ENCODE results near the gene APBA1. TPM values are rescaled to one million over a fixed set of nuclear protein-coding genes. Genes with fewer than 3 reads are reported as not detected.

APBA1 gene
- total and polyA plus RNA-seq, 5 donors = 3.5 to 9.2 (median 6.2) TPM

GRCh38 chr9:69456201-69456600 lies 216.0 kb downstream of the APBA1 start:
- no peak overlapping the region for H3K27ac ChIP-seq (ENCODE audit: low read length)
- WGBS = 93% methylated on average over 15 of the region's 15 CpGs
- DNase-seq (no peak), ATAC-seq (no peak)
- no peak overlapping the region for H3K4me3 ChIP-seq (ENCODE audit: low read length)
- no peaks in the 10 kb centered on the region for H3K27me3 ChIP-seq (ENCODE audit: control insufficient read depth, insufficient read depth)
- intact Hi-C loops (cut with DNase I) = no loop called here
- H3K9me3 ChIP-seq (ENCODE audit: control insufficient read depth, low read length) = no peaks in the 10 kb centered on the region
- H3K4me1 ChIP-seq (ENCODE audit: control insufficient read depth, insufficient read depth, low read length) = no peaks in the 10 kb centered on the region

- 99% methylated on average over 2 of the region's 2 CpGs for WGBS
- no peaks in the 10 kb centered on the region for H3K27me3 ChIP-seq (ENCODE audit: control insufficient read depth, insufficient read depth)
- ATAC-seq = no peak
- H3K4me3 ChIP-seq (ENCODE audit: low read length) = no peak overlapping the region
- intact Hi-C loops (cut with DNase I) = no loop called here
- DNase-seq = no peak
- H3K27ac ChIP-seq (ENCODE audit: low read length) = no peak overlapping the region
- H3K9me3 ChIP-seq (ENCODE audit: control insufficient read depth, low read length) = no peaks in the 10 kb centered on the region
- H3K4me1 ChIP-seq (ENCODE audit: control insufficient read depth, insufficient read depth, low read length) = no peaks in the 10 kb centered on the region
Observed at GRCh38 chr9:69455311-69455710, 216.9 kb downstream of the APBA1 start.

- no peaks in the 10 kb centered on the region for H3K4me1 ChIP-seq (ENCODE audit: control insufficient read depth, insufficient read depth, low read length)
- ATAC-seq (no peak), DNase-seq (no peak)
- WGBS = 70% methylated on average over 2 of the region's 2 CpGs
- H3K27me3 ChIP-seq (ENCODE audit: control insufficient read depth, insufficient read depth) = no peaks in the 10 kb centered on the region
- H3K9me3 ChIP-seq (ENCODE audit: control insufficient read depth, low read length) = no peaks in the 10 kb centered on the region
- H3K4me3 ChIP-seq (ENCODE audit: low read length) = no peak overlapping the region
- no peak overlapping the region for H3K27ac ChIP-seq (ENCODE audit: low read length)
- intact Hi-C loops (cut with DNase I) = no loop called here
Observed at GRCh38 chr9:69454321-69454720, 217.8 kb downstream of the APBA1 start.

GRCh38 chr9:69453746-69454145 lies 218.4 kb downstream of the APBA1 start:
- no peaks in the 10 kb centered on the region for H3K9me3 ChIP-seq (ENCODE audit: control insufficient read depth, low read length)
- intact Hi-C loops (cut with DNase I) = no loop called here

GRCh38 chr9:69452110-69452782 lies 219.9 kb downstream of the APBA1 start:
- no peaks in the 10 kb centered on the region for H3K9me3 ChIP-seq (ENCODE audit: control insufficient read depth, low read length)
- DNase-seq = no peak
- H3K4me3 ChIP-seq (ENCODE audit: low read length) = no peak overlapping the region
- no peaks in the 10 kb centered on the region for H3K27me3 ChIP-seq (ENCODE audit: control insufficient read depth, insufficient read depth)
- H3K4me1 ChIP-seq (ENCODE audit: control insufficient read depth, insufficient read depth, low read length) = no peaks in the 10 kb centered on the region
- H3K27ac ChIP-seq (ENCODE audit: low read length) = no peak overlapping the region
- no peak for ATAC-seq
- intact Hi-C loops (cut with DNase I) = no loop called here
- 79% methylated on average over 13 of the region's 13 CpGs for WGBS

More at GRCh38 chr9:69453746-69454145, 218.4 kb downstream of the APBA1 start:
- no peak for DNase-seq
- Histone ChIP-seq H3K27me3 (ENCODE audit: control insufficient read depth, insufficient read depth) (no peaks in the 10 kb centered on the region), H3K4me3 (ENCODE audit: low read length) (no peak overlapping the region), H3K27ac (ENCODE audit: low read length) (no peak overlapping the region), H3K4me1 (ENCODE audit: control insufficient read depth, insufficient read depth, low read length) (no peaks in the 10 kb centered on the region)
- 76% methylated on average over 2 of the region's 2 CpGs for WGBS
- ATAC-seq = no peak

- intact Hi-C loops (cut with DNase I) = no loop called here
- Histone ChIP-seq H3K27me3 (ENCODE audit: control insufficient read depth, insufficient read depth) (no peaks in the 10 kb centered on the region), H3K9me3 (ENCODE audit: control insufficient read depth, low read length) (no peaks in the 10 kb centered on the region), H3K4me3 (ENCODE audit: low read length) (no peak overlapping the region), H3K27ac (ENCODE audit: low read length) (no peak overlapping the region), H3K4me1 (ENCODE audit: control insufficient read depth, insufficient read depth, low read length) (no peaks in the 10 kb centered on the region)
- 72% methylated on average over 6 of the region's 6 CpGs for WGBS
- DNase-seq (no peak), ATAC-seq (no peak)
Observed at GRCh38 chr9:69446496-69446895, 225.7 kb downstream of the APBA1 start.

- Histone ChIP-seq H3K27me3 (ENCODE audit: control insufficient read depth, insufficient read depth) (no peaks in the 10 kb centered on the region), H3K4me3 (ENCODE audit: low read length) (no peak overlapping the region), H3K27ac (ENCODE audit: low read length) (no peak overlapping the region), H3K4me1 (ENCODE audit: control insufficient read depth, insufficient read depth, low read length) (no peaks in the 10 kb centered on the region), H3K9me3 (ENCODE audit: control insufficient read depth, low read length) (no peaks in the 10 kb centered on the region)
- DNase-seq (no peak), ATAC-seq (no peak)
- intact Hi-C loops (cut with DNase I) = no loop called here
- WGBS = 92% methylated on average over 5 of the region's 5 CpGs
Observed at GRCh38 chr9:69445251-69445650, 226.9 kb downstream of the APBA1 start.

GRCh38 chr9:69444791-69445190 lies 227.4 kb downstream of the APBA1 start:
- Histone ChIP-seq H3K9me3 (ENCODE audit: control insufficient read depth, low read length) (no peaks in the 10 kb centered on the region), H3K4me3 (ENCODE audit: low read length) (no peak overlapping the region), H3K27ac (ENCODE audit: low read length) (no peak overlapping the region), H3K4me1 (ENCODE audit: control insufficient read depth, insufficient read depth, low read length) (no peaks in the 10 kb centered on the region), H3K27me3 (ENCODE audit: control insufficient read depth, insufficient read depth) (no peaks in the 10 kb centered on the region)
- ATAC-seq (no peak), DNase-seq (no peak)
- intact Hi-C loops (cut with DNase I) = no loop called here
- WGBS = 86% methylated on average over 4 of the region's 4 CpGs

- Histone ChIP-seq H3K4me3 (ENCODE audit: low read length) (no peak overlapping the region), H3K27ac (ENCODE audit: low read length) (no peak overlapping the region), H3K9me3 (ENCODE audit: control insufficient read depth, low read length) (no peaks in the 10 kb centered on the region), H3K4me1 (ENCODE audit: control insufficient read depth, insufficient read depth, low read length) (no peaks in the 10 kb centered on the region), H3K27me3 (ENCODE audit: control insufficient read depth, insufficient read depth) (no peaks in the 10 kb centered on the region)
- intact Hi-C loops (cut with DNase I) = no loop called here
- DNase-seq (no peak), ATAC-seq (no peak)
- WGBS = 81% methylated on average over 8 of the region's 8 CpGs
Observed at GRCh38 chr9:69444021-69444420, 228.2 kb downstream of the APBA1 start.

GRCh38 chr9:69443178-69443577 lies 229.0 kb downstream of the APBA1 start:
- Histone ChIP-seq H3K4me1 (ENCODE audit: control insufficient read depth, insufficient read depth, low read length) (no peaks in the 10 kb centered on the region), H3K9me3 (ENCODE audit: control insufficient read depth, low read length) (no peaks in the 10 kb centered on the region), H3K27ac (ENCODE audit: low read length) (no peak overlapping the region), H3K4me3 (ENCODE audit: low read length) (no peak overlapping the region), H3K27me3 (ENCODE audit: control insufficient read depth, insufficient read depth) (no peaks in the 10 kb centered on the region)
- DNase-seq (no peak), ATAC-seq (no peak)
- intact Hi-C loops (cut with DNase I) = no loop called here
- WGBS = 96% methylated on average over 3 of the region's 3 CpGs

- no peak for DNase-seq
- ATAC-seq = no peak
- Histone ChIP-seq H3K9me3 (ENCODE audit: control insufficient read depth, low read length) (no peaks in the 10 kb centered on the region), H3K4me3 (ENCODE audit: low read length) (no peak overlapping the region), H3K4me1 (ENCODE audit: control insufficient read depth, insufficient read depth, low read length) (no peaks in the 10 kb centered on the region), H3K27me3 (ENCODE audit: control insufficient read depth, insufficient read depth) (no peaks in the 10 kb centered on the region), H3K27ac (ENCODE audit: low read length) (no peak overlapping the region)
- 60% methylated on average over 5 of the region's 5 CpGs for WGBS
- intact Hi-C loops (cut with DNase I) = no loop called here
Observed at GRCh38 chr9:69442486-69442885, 229.7 kb downstream of the APBA1 start.

Measured in right cardiac atrium (tissue), 5 donors.